Activated T-helper 9 cell treated with anti-CD3 and anti-CD28 coated beads, Interleukin-2, amount 50 U/mL, for 16 hours (primary cell): Measurements from ENCODE around the gene PADI2.

Experiments used
- DNase-seq: peaks from one replicate; pipeline ENCODE4 v3.0.0-alpha.2; 2020; ENCODE audit warnings: low read depth

Gene PADI2

GRCh38 chr1:17119076-17119772 lies at the start of gene PADI2:
TSS of gene PADI2 (minus strand) at chr1:17119451. CDS start at chr1:17119371, 80 bp downstream.
- peak; percentile 24 for DNase-seq

GRCh38 chr1:17168091-17168876 lies 49.0 kb upstream of the PADI2 start:
- DNase-seq = no peak

- DNase-seq = no peak
These were observed 48.5 kb upstream of the PADI2 start for GRCh38 chr1:17167786-17168090.

GRCh38 chr1:17167041-17167785 lies 48.0 kb upstream of the PADI2 start:
- no peak for DNase-seq

- DNase-seq = no peak
These were observed 46.6 kb upstream of the PADI2 start for GRCh38 chr1:17165823-17166222.

- no peak for DNase-seq
These were observed 44.8 kb upstream of the PADI2 start for GRCh38 chr1:17163789-17164666.

- DNase-seq = no peak
These were observed 44.1 kb upstream of the PADI2 start for GRCh38 chr1:17163371-17163770.

GRCh38 chr1:17162941-17163340 lies 43.7 kb upstream of the PADI2 start:
- no peak for DNase-seq

GRCh38 chr1:17161926-17162800 lies 42.9 kb upstream of the PADI2 start:
- no peak for DNase-seq

GRCh38 chr1:17161137-17161740 lies 42.0 kb upstream of the PADI2 start:
- DNase-seq = no peak

- no peak for DNase-seq
These were observed 39.7 kb upstream of the PADI2 start for GRCh38 chr1:17158961-17159360.

GRCh38 chr1:17156108-17156507 lies 36.9 kb upstream of the PADI2 start:
- DNase-seq = no peak

GRCh38 chr1:17155257-17155920 lies 36.1 kb upstream of the PADI2 start:
- DNase-seq = no peak

GRCh38 chr1:17149771-17150170 lies 30.5 kb upstream of the PADI2 start:
- no peak for DNase-seq

GRCh38 chr1:17148950-17149608 lies 29.8 kb upstream of the PADI2 start:
- no peak for DNase-seq

GRCh38 chr1:17145648-17146047 lies 26.4 kb upstream of the PADI2 start:
- DNase-seq = no peak

- no peak for DNase-seq
These were observed 24.5 kb upstream of the PADI2 start for GRCh38 chr1:17143760-17144159.

- DNase-seq = no peak
These were observed 22.4 kb upstream of the PADI2 start for GRCh38 chr1:17141441-17142197.

- no peak for DNase-seq
These were observed 21.0 kb upstream of the PADI2 start for GRCh38 chr1:17140279-17140678.
